GM12801 (cell line): Measurements from ENCODE around the gene DAPK2.

Experiments used
- CTCF ChIP-seq: IDR thresholded peaks from one replicate; pipeline ENCODE4 v1.5.1; 2011; ENCODE audit warnings: control low read depth; ENCODE audit not compliant: insufficient read length; ENCODE audit errors: extremely low read depth

The DAPK2 gene

GRCh38 chr15:64008177-64008576 lies 38.1 kb downstream of the DAPK2 start:
- TF ChIP-seq CTCF: no peak

GRCh38 chr15:64006642-64007041 lies 39.6 kb downstream of the DAPK2 start:
- no peak for TF ChIP-seq CTCF

GRCh38 chr15:64004587-64004986 lies 41.7 kb downstream of the DAPK2 start:
- no peak for TF ChIP-seq CTCF

GRCh38 chr15:64004056-64004455 lies 42.2 kb downstream of the DAPK2 start:
- TF ChIP-seq CTCF: no peak

- TF ChIP-seq CTCF: no peak
These were observed 43.1 kb downstream of the DAPK2 start for GRCh38 chr15:64003182-64003581.

GRCh38 chr15:64001148-64001547 lies 45.1 kb downstream of the DAPK2 start:
- TF ChIP-seq CTCF: no peak

- no peak for TF ChIP-seq CTCF
These were observed 45.9 kb downstream of the DAPK2 start for GRCh38 chr15:64000183-64000951.

- TF ChIP-seq CTCF: no peak
These were observed 47.1 kb downstream of the DAPK2 start for GRCh38 chr15:63999177-63999576.
